ENCODE results near the gene ANG. TPM values are rescaled to one million over a fixed set of nuclear protein-coding genes. Genes with fewer than 3 reads are reported as not detected.
"Not testable (repeated sequence)": the region's sequence is repeated elsewhere in the genome, so short reads cannot be mapped to it uniquely, and the experiment has no call there.

The ANG gene
- total RNA-seq: 10 to 100 TPM; 31.2 to 41.9 (median 39.5) TPM

GRCh38 chr14:20688167-20688839 lies at the start of gene ANG:
ANG (plus strand) TSS chr14:20688764; CDS start chr14:20693565, 4,801 bp downstream.
- DNase-seq (ENCODE audit: low spot score in 2 of 2): no peak
- H3K4me1 ChIP-seq: peaks cover 0 to 54% (median 24%) of the 10 kb centered on the region in 4 donors
- no peaks in the 10 kb centered on the region for H3K27me3 ChIP-seq
- H3K36me3 ChIP-seq: peaks cover 0 to 1% (median 0%) of the 10 kb centered on the region in 3 donors
- no peak within 1 kb of the TSS for H3K4me3 ChIP-seq
- no peak for TF ChIP-seq EP300 (IDR thresholded peaks at IDR 0.05)
- no peak for TF ChIP-seq CTCF (IDR thresholded peaks at IDR 0.05)
- TF ChIP-seq POLR2A (IDR thresholded peaks at IDR 0.05): no peak
- no peaks in the 10 kb centered on the region for H3K9me3 ChIP-seq
- WGBS, 2 donors: 78 to 85% methylated on average over 7 of the region's 7 CpGs
- peak within 1 kb of the TSS in 2 of 4 donors; percentile 16 to 52 for H3K27ac ChIP-seq

GRCh38 chr14:20641591-20641990 lies 47.0 kb upstream of the ANG start, which contains the start of gene OR6S1:
OR6S1 (minus strand) TSS chr14:20641691; CDS start chr14:20641691, 0 bp downstream.
- H3K4me3 ChIP-seq: no peak within 1 kb of the TSS
- TF ChIP-seq POLR2A (IDR thresholded peaks at IDR 0.05) (no peak), CTCF (IDR thresholded peaks at IDR 0.05) (no peak), EP300 (IDR thresholded peaks at IDR 0.05) (no peak)
- H3K27me3 ChIP-seq: peaks cover 0 to 31% of the 10 kb centered on the region in 2 donors
- DNase-seq (ENCODE audit: low spot score in 2 of 2): no peak
- H3K36me3 ChIP-seq: no peaks in the 10 kb centered on the region
- WGBS, 2 donors: 74 to 92% methylated on average over 2 of the region's 2 CpGs
- H3K4me1 ChIP-seq: no peaks in the 10 kb centered on the region
- no peaks in the 10 kb centered on the region for H3K9me3 ChIP-seq
- H3K27ac ChIP-seq: no peak within 1 kb of the TSS

GRCh38 chr14:20642182-20642581 lies 46.4 kb upstream of the ANG start:
- DNase-seq (ENCODE audit: low spot score in 2 of 2): no peak
- H3K36me3 ChIP-seq: no peaks in the 10 kb centered on the region
- no peaks in the 10 kb centered on the region for H3K9me3 ChIP-seq
- 91 to 92% methylated on average over 7 of the region's 7 CpGs for WGBS, 2 donors
- no peak overlapping the region for H3K4me3 ChIP-seq
- H3K27me3 ChIP-seq: peaks cover 0 to 31% of the 10 kb centered on the region in 2 donors
- TF ChIP-seq POLR2A (IDR thresholded peaks at IDR 0.05): no peak
- no peak for TF ChIP-seq EP300 (IDR thresholded peaks at IDR 0.05)
- TF ChIP-seq CTCF (IDR thresholded peaks at IDR 0.05): no peak
- no peaks in the 10 kb centered on the region for H3K4me1 ChIP-seq
- H3K27ac ChIP-seq: no peak overlapping the region

- H3K27me3 ChIP-seq: peaks cover 0 to 31% of the 10 kb centered on the region in 2 donors
- not testable (repeated sequence) for H3K27ac ChIP-seq; H3K4me1 ChIP-seq; H3K4me3 ChIP-seq; H3K36me3 ChIP-seq; DNase-seq (ENCODE audit: low spot score in 2 of 2); H3K9me3 ChIP-seq
- 13 to 26% methylated on average over 3 of the region's 3 CpGs for WGBS, 2 donors
Observed at GRCh38 chr14:20642755-20643154, 45.8 kb upstream of the ANG start.

GRCh38 chr14:20644520-20644919 lies 44.0 kb upstream of the ANG start:
- Histone ChIP-seq H3K9me3 (no peaks in the 10 kb centered on the region), H3K27me3 (peaks cover 0 to 31% of the 10 kb centered on the region in 2 donors), H3K4me3 (no peak overlapping the region), H3K4me1 (no peaks in the 10 kb centered on the region), H3K36me3 (no peaks in the 10 kb centered on the region), H3K27ac (no peak overlapping the region)
- DNase-seq (ENCODE audit: low spot score in 2 of 2): no peak
- 75 to 85% methylated on average over 2 of the region's 2 CpGs for WGBS, 2 donors
- TF ChIP-seq POLR2A (IDR thresholded peaks at IDR 0.05) (no peak), EP300 (IDR thresholded peaks at IDR 0.05) (no peak), CTCF (IDR thresholded peaks at IDR 0.05) (no peak)
